Measurements from ENCODE around the gene BIK.

Gene BIK

GRCh38 chr22:43164636-43165035, 54.1 kb downstream of the BIK start:
- no peak for DNase-seq

GRCh38 chr22:43166132-43166930, 55.8 kb downstream of the BIK start:
- DNase-seq: no peak

- DNase-seq: no peak
Measured at GRCh38 chr22:43167001-43167589, 56.5 kb downstream of the BIK start.

- DNase-seq: no peak
Measured at GRCh38 chr22:43168471-43169309, 58.1 kb downstream of the BIK start.

DNA sequence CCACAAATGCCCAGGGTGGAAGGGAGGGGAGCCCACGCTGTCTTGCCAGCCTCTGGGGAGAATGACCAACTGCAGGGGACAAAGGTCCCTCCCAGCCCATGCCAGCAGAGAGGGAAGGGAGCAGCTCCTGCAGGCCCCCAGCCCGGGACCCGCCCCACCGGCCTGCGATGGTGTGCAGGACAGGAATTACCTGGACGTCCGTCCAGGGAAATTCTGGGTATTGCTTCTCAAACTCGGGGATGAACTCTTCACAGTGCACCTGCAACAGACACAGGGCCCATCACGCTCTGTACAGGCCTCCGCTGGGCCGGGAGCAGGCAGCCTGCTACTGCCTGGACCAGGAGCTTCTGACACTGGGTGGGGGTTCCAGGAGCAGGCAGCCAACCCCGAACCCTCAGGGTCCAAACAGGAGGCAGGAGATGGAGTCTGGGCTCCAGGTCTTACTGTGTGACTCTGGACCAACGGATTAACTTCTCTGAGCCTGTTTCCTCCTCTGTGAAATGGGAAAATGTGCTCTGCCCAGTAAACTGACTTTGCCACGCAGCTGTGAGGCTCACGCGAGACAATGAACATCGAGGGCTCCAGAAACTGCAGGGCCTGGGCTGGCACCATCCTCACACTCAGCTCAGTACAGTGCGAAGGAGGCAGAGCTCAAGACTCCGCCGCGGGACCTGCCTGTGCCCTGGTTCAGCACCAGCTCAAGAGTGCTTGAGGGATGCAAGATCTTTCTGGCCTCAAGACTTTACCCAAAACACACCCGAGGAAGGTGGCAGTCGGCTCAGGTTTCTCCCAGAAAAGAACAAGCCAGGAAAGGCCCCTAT, 59.0 kb downstream of the BIK start:
- DNase-seq: no peak

GRCh38 chr22:43170131-43170480, 59.6 kb downstream of the BIK start:
- DNase-seq: no peak

DNA sequence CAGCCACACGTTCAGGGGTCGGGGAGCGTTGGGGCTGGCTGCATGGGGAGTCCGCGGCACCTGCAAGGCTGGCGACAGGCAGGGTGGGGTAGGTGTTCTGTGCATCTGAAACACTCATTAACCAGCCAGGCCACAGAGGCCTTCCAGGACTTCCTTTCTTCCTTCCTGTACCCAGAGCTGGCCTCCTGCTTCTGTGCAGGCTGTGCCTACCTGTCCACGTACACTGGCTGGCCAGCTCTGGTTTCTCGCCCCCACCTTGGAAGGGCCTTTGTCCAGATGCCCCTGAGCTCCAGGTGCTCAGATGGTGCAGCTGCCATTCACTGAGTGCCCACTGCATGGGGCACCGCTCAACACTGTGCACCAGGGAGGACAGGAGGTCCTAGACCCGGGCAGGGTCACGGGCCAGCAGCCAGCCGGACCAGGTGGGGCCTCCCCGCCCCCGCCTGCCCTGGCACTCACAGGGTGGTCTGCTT, 60.5 kb downstream of the BIK start:
- no peak for DNase-seq

DNA sequence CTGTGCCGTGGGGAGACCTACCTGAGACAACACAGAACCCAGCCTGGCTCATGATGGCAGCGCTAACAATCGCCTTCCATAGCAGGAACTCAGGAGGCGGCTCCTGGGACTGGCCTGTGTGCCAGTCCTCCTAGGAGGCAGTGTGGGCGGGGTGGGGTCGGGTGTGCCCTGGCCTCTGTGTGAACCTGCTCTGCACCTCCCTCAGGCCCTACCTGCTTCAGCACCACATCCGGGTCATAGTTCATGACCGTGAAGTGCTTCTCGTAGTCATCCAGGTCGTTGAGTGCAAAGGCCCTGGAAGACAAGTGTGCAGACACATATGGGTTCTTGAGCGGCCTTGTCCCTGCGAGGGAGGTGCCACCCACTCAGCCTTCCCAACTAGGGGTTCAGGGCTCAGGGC, 61.1 kb downstream of the BIK start:
- DNase-seq: no peak

- DNase-seq: no peak
Measured at GRCh38 chr22:43172191-43172590, 61.6 kb downstream of the BIK start.

DNA sequence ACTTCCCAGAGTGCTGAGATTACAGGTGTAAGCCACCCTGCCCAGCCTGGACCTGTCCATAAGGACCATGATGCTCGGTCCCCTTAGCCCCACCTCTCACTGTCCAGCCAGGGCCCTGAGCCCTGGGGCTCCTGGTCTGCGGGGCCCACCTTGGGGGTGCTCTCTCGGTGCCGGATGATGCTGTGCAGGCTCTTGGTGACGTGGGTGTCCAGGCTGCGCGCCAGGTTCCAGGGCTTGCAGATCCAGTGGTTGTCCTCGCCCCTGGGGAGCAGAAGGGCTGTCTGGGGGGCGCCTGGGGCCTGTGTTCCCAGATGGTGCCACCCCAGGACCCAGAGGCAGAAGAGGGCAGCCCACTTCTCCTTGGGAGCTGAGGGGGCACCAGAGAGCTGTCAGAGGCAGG, 63.0 kb downstream of the BIK start:
- no peak for DNase-seq

- DNase-seq: no peak
Measured at GRCh38 chr22:43173976-43174720, 63.6 kb downstream of the BIK start.

- DNase-seq: no peak
Measured at GRCh38 chr22:43174941-43175531, 64.5 kb downstream of the BIK start.

GRCh38 chr22:43176090-43176489, 65.5 kb downstream of the BIK start:
- no peak for DNase-seq

- DNase-seq: no peak
Measured at GRCh38 chr22:43177479-43177878, 66.9 kb downstream of the BIK start.
